K562 (cell line): ENCODE measurements around the gene ADM2. TPM values are rescaled to one million over a fixed set of nuclear protein-coding genes. Genes with fewer than 3 reads are reported as not detected.

ENCODE experiments used
- ATAC-seq: fragments of 200-7000 bp; cut with Tn5 transposase; 3 replicates; pipeline ENCODE4 v1.9.1; 2020; ENCODE audit warnings: moderate library complexity
- BruUV-seq: library from RNA; stranded (reverse); fragments of 400-500 nt; replicated peaks from 2 replicates; lab custom pipeline; 2021; lab: Mats Ljungman, UMichigan
- CTCF ChIA-PET: fragments of 300-600 bp; formaldehyde crosslinking; extraction: SDS; loops from one replicate; lab custom pipeline; 2021; ENCODE audit warnings: low intra/inter-chr PET ratio; lab: Yijun Ruan, JAX
- POLR2A ChIA-PET: fragments of 300-600, 350-650 bp; sonication (Branson Sonifier 250); formaldehyde crosslinking; extraction: SDS; loops from one replicate; lab custom pipeline; 2021; ENCODE audit warnings: antibody characterized with exemption, inconsistent platforms; lab: Yijun Ruan, JAX
- DNase-seq, 4 experiments: peaks; one replicate each; pipeline versions ENCODE4 v3.0.0 to v3.0.0-alpha.2; 2011 to 2018; ENCODE audit warnings: low spot score in 3 of 4, mixed read lengths in 3 of 4; ENCODE audit errors: extremely low read depth in 1 of 4
- FAIRE-seq: peaks from 2 replicates; lab custom pipeline; 2011; peaks lifted over from hg19 to GRCh38; lab: Jason Lieb, UNC
- H2AFZ ChIP-seq: 2 replicates; pipeline ENCODE4 v1.6.0; 2011; ENCODE audit warnings: low read depth, low read length, control low read depth, inconsistent platforms
- H3K27ac ChIP-seq: fragments of 200-600 bp; 3 replicates; pipeline ENCODE4 v1.8.0; 2011; ENCODE audit warnings: low read depth, mild to moderate bottlenecking, control low read depth, inconsistent platforms, low read length, moderate library complexity, mixed read lengths; ENCODE audit errors: extremely low read depth
- H3K27me3 ChIP-seq, 2 experiments: fragments of 300-600 bp in 1 of 2; 2 replicates in 1 of 2; 3 replicates in 1 of 2; pipeline versions ENCODE4 v1.6.0 to v1.8.0; 2011; ENCODE audit warnings: inconsistent platforms in 2 of 2, low read length in 2 of 2, mild to moderate bottlenecking in 1 of 2, mixed read lengths in 1 of 2, moderate library complexity in 1 of 2; ENCODE audit not compliant: control insufficient read depth in 2 of 2, insufficient read depth in 2 of 2
- H3K36me3 ChIP-seq: fragments of 300-600 bp; 3 replicates; pipeline ENCODE4 v1.8.0; 2011; ENCODE audit warnings: mild to moderate bottlenecking, low read length, inconsistent platforms; ENCODE audit not compliant: control insufficient read depth, insufficient read depth
- H3K4me1 ChIP-seq, 2 experiments: fragments of 200-600 bp in 1 of 2; replicated peaks in 1 of 2; 2 replicates in 1 of 2; 3 replicates in 1 of 2; pipeline versions ENCODE4 v1.5.1 to v1.8.0; 2011; ENCODE audit warnings: inconsistent platforms in 2 of 2, low read length in 2 of 2, mild to moderate bottlenecking in 1 of 2, mixed read lengths in 1 of 2, moderate library complexity in 1 of 2; ENCODE audit not compliant: control insufficient read depth in 2 of 2, insufficient read depth in 2 of 2
- H3K4me2 ChIP-seq: 2 replicates; pipeline ENCODE4 v1.6.1; 2011; ENCODE audit warnings: low read length, control low read depth, inconsistent platforms, mixed read lengths; ENCODE audit not compliant: insufficient read depth
- H3K4me3 ChIP-seq: fragments of 200-600 bp; sonication (generic), shearing (Covaris generic); 2 replicates; pipeline ENCODE4 v1.5.1; 2016; ENCODE audit warnings: control low read depth, inconsistent platforms
- H3K79me2 ChIP-seq: fragments of 200-600 bp; 3 replicates; pipeline ENCODE4 v1.8.0; 2011; ENCODE audit warnings: low read length, inconsistent platforms; ENCODE audit not compliant: control insufficient read depth, insufficient read depth
- H3K9ac ChIP-seq, 2 experiments: 2 replicates each; pipeline versions ENCODE4 v1.6.0 to v1.6.1; 2011; ENCODE audit warnings: low read depth in 2 of 2, low read length in 2 of 2, control low read depth in 1 of 2, inconsistent platforms in 1 of 2, mild to moderate bottlenecking in 1 of 2, mixed read lengths in 1 of 2; ENCODE audit not compliant: insufficient read depth in 1 of 2
- H3K9me1 ChIP-seq: one replicate; pipeline ENCODE4 v1.6.0; 2011; ENCODE audit warnings: inconsistent platforms, mild to moderate bottlenecking, low read length, moderate library complexity; ENCODE audit not compliant: control insufficient read depth, insufficient read depth
- H3K9me3 ChIP-seq: replicated peaks from 2 replicates; pipeline ENCODE4 v1.5.1; 2011; ENCODE audit warnings: low read depth, low read length, inconsistent platforms; ENCODE audit not compliant: control insufficient read depth, insufficient read depth
- H4K20me1 ChIP-seq: replicated peaks from 2 replicates; pipeline ENCODE4 v1.6.1; 2011; ENCODE audit warnings: low read length, inconsistent platforms, mixed read lengths; ENCODE audit not compliant: control insufficient read depth, insufficient read depth
- ELF1 ChIP-seq: fragments of 200-800 bp; sonication (Bioruptor generic); IDR thresholded peaks from 2 replicates; pipeline ENCODE4 v1.6.1; 2016; ENCODE audit warnings: missing genetic modification characterization, missing compliant biosample characterization
- GABPA ChIP-seq: fragments of 200-800 bp; sonication (Bioruptor generic); conservative IDR thresholded peaks from 2 replicates; pipeline ENCODE4 v1.6.1; 2016; ENCODE audit warnings: low read depth, missing genetic modification characterization, missing compliant biosample characterization
- GABPB1 ChIP-seq: sonication (generic); formaldehyde crosslinking; IDR thresholded peaks from 2 replicates; pipeline ENCODE4 v1.8.0; 2022; ENCODE audit warnings: mild to moderate bottlenecking, missing genetic modification reagents
- HLTF ChIP-seq: fragments of 450-650 bp; IDR thresholded peaks from 2 replicates; pipeline ENCODE4 v1.6.1; 2016
- KDM1A ChIP-seq, 2 experiments: fragments of 450-650 bp; IDR thresholded peaks; 2 replicates each; pipeline ENCODE4 v1.6.1; 2016; ENCODE audit warnings: mild to moderate bottlenecking in 2 of 2
- MXD1 ChIP-seq: fragments of 250-450 bp; sonication (Bioruptor Pico); IDR thresholded peaks from 2 replicates; pipeline ENCODE4 v1.8.0; 2021; ENCODE audit warnings: borderline replicate concordance, mild to moderate bottlenecking, moderate library complexity; ENCODE audit not compliant: poor library complexity, severe bottlenecking
- PML ChIP-seq: IDR thresholded peaks from 2 replicates; pipeline ENCODE4 v1.6.1; 2012; ENCODE audit warnings: low read length, inconsistent platforms
- RB1 ChIP-seq: fragments of 450-650 bp; IDR thresholded peaks from 2 replicates; pipeline ENCODE4 v1.6.1; 2017; ENCODE audit warnings: low read depth, mild to moderate bottlenecking
- SP2 ChIP-seq: IDR thresholded peaks from 2 replicates; pipeline ENCODE4 v1.6.1; 2011; ENCODE audit warnings: mild to moderate bottlenecking, low read depth, low read length, moderate library complexity; ENCODE audit not compliant: poor library complexity, severe bottlenecking; ENCODE audit errors: extremely low read depth
- ZNF12 ChIP-seq: sonication (generic); formaldehyde crosslinking; IDR thresholded peaks from 2 replicates; pipeline ENCODE4 v1.4.0; 2020; ENCODE audit warnings: mild to moderate bottlenecking, missing genetic modification reagents
- ZNF23 ChIP-seq: fragments of 250-450 bp; sonication (Bioruptor Pico); IDR thresholded peaks from 2 replicates; pipeline ENCODE4 v1.4.0; 2020; ENCODE audit warnings: mild to moderate bottlenecking
- WGBS: fragments of 100-300 bp; shearing (Covaris generic); methylation state at CpG from one replicate; pipeline ENCODE4 v1.1.6; 2016; ENCODE audit warnings: low coverage, mixed read lengths; ENCODE audit not compliant: insufficient coverage; ENCODE audit errors: missing lambda C conversion rate; 5-methylcytosine and 5-hydroxymethylcytosine counted together
- in situ Hi-C: fragments of 300-500 bp; cut with MboI; formaldehyde crosslinking; loops from 4 replicates; pipeline ENCODE4 v1.15.0; 2018; ENCODE audit warnings: inconsistent platforms, mixed read lengths
- intact Hi-C: fragments of 100-400 bp; cut with micrococcal nuclease; formaldehyde crosslinking; loops from 2 replicates; pipeline ENCODE4 v1.14.2; 2022
- polyA plus RNA-seq, 8 experiments: library from polyadenylated mRNA; depleted of rRNA in 4 of 8; stranded (reverse) in 5 of 8; unstranded in 3 of 8; fragments of >200 nt; fragmentation: Nextera tagmentation in 2 of 8; fragmentation: Illumina TruSeq in 1 of 8; extraction: Ambion mirVana in 2 of 8; extraction: Trizol in 1 of 8; gene quantifications; 2 replicates each; pipeline versions ENCODE4 v1.2.1 to v1.2.3, GENCODE V29; 2011 to 2014; ENCODE audit warnings: inconsistent platforms in 1 of 8, missing spikeins in 1 of 8
- total RNA-seq, 7 experiments: library from RNA; depleted of rRNA in 6 of 7; stranded (reverse); fragments of >200 nt in 6 of 7; fragmentation: Illumina TruSeq in 2 of 7; extraction: Trizol in 2 of 7; gene quantifications; 2 replicates each; pipeline versions ENCODE4 v1.2.1 to v1.2.3, GENCODE V29; 2011 to 2021; ENCODE audit warnings: low replicate concordance in 1 of 7

ADM2 gene
- total and polyA plus RNA-seq, 9 of the 15 experiments (the other 6 are each of a cell fraction or from before 2014, with no cell fraction given): 0.11 to 5.1 (median 0.38) TPM

GRCh38 chr22:50437511-50438304, 43.6 kb upstream of the ADM2 start:
- 84% methylated on average over 13 of the region's 36 CpGs for WGBS
- CTCF ChIA-PET: interaction anchor here (0.7 kb wide), 1 partner anchor 209 kb away, joined by 3 read pairs; no protein-coding TSS in a partner anchor
- DNase-seq (no peak), ATAC-seq (no peak), FAIRE-seq (no peak)
- Histone ChIP-seq H2AFZ (no peak overlapping the region), H3K4me3 (no peak overlapping the region), H3K27me3 (no peaks in the 10 kb centered on the region), H3K9ac (peak overlapping the region in 1 of 2 experiments; percentile 17; a peak in 1 of 4 replicates), H3K4me2 (no peak overlapping the region), H3K79me2 (no peaks in the 10 kb centered on the region), H3K27ac (no peak overlapping the region), H3K4me1 (peaks cover 0 to 11% of the 10 kb centered on the region in 2 experiments; a peak in 2 of 5 replicates), H3K36me3 (peaks cover 54% of the 10 kb centered on the region; the same call in 1 of the 3 replicates), H3K9me3 (no peaks in the 10 kb centered on the region), H4K20me1 (no peaks in the 10 kb centered on the region), H3K9me1 (no peaks in the 10 kb centered on the region)
- BruUV-seq: no TSS peak
- intact Hi-C loops (no loop called here), in situ Hi-C loops (no loop called here)
- POLR2A ChIA-PET: interaction anchor here (1.2 to 1.7 kb wide), 2 partner anchors 11 to 13 kb away, joined by 5 read pairs; no protein-coding TSS in a partner anchor
- TF ChIP-seq MXD1 (CRISPR knock-in tag) (no peak), SP2 (no peak), PML (no peak), ZNF23 (CRISPR knock-in tag) (no peak), ELF1 (tag) (no peak), HLTF (no peak), RB1 (no peak), GABPB1 (CRISPR knock-in tag) (no peak), KDM1A (IDR thresholded peaks at IDR 0.05) (no peak), ZNF12 (no peak), GABPA (tag) (no peak)
